Ureter (tissue), 1 donor: ENCODE results near the gene INO80C. TPM values are rescaled to one million over a fixed set of nuclear protein-coding genes. Genes with fewer than 3 reads are reported as not detected.

ENCODE experiments used
- DNase-seq: peaks from one replicate; pipeline ENCODE4 v3.0.0-alpha.2; 2020; ENCODE audit warnings: low spot score
- total RNA-seq: library from RNA; stranded (reverse); gene quantifications from one replicate; pipeline ENCODE4 v1.2.4, GENCODE V29; 2023
- donor health status: DM: yes; HTN: yes; CAD: no.

INO80C gene
- 41.7 TPM for total RNA-seq

GRCh38 chr18:35497370-35498197 lies at the start of gene INO80C:
TSS of gene INO80C (minus strand) at chr18:35497960. CDS start at chr18:35497874, 86 bp downstream.
- DNase-seq = peak; percentile 94

- DNase-seq = no peak
Measured at GRCh38 chr18:35547008-35547605, 49.3 kb upstream of the INO80C start.

- DNase-seq = no peak
Measured at GRCh38 chr18:35542356-35542755, 44.6 kb upstream of the INO80C start.

- DNase-seq = no peak
Measured at GRCh38 chr18:35535297-35535696, 37.5 kb upstream of the INO80C start.

- no peak for DNase-seq
Measured at GRCh38 chr18:35533916-35534405, 36.2 kb upstream of the INO80C start.

GRCh38 chr18:35528749-35529274 lies 31.1 kb upstream of the INO80C start:
- no peak for DNase-seq

GRCh38 chr18:35526495-35527059 lies 28.8 kb upstream of the INO80C start:
- DNase-seq = no peak

GRCh38 chr18:35525795-35526494 lies 28.2 kb upstream of the INO80C start:
- no peak for DNase-seq

GRCh38 chr18:35524226-35524625 lies 26.5 kb upstream of the INO80C start:
- no peak for DNase-seq

- no peak for DNase-seq
Measured at GRCh38 chr18:35522130-35522959, 24.6 kb upstream of the INO80C start.

- DNase-seq = no peak
Measured at GRCh38 chr18:35521133-35521532, 23.4 kb upstream of the INO80C start.

- no peak for DNase-seq
Measured at GRCh38 chr18:35519148-35519899, 21.6 kb upstream of the INO80C start.

GRCh38 chr18:35517715-35518114 lies 20.0 kb upstream of the INO80C start:
- DNase-seq = no peak

- no peak for DNase-seq
Measured at GRCh38 chr18:35516789-35517188, 19.0 kb upstream of the INO80C start.

- no peak for DNase-seq
Measured at GRCh38 chr18:35516351-35516750, 18.6 kb upstream of the INO80C start.

GRCh38 chr18:35515460-35516130 lies 17.8 kb upstream of the INO80C start:
- DNase-seq = no peak

GRCh38 chr18:35514752-35515459 lies 17.1 kb upstream of the INO80C start:
- no peak for DNase-seq

GRCh38 chr18:35514283-35514682 lies 16.5 kb upstream of the INO80C start:
- DNase-seq = no peak
